Ascending aorta (tissue), 2 donors: Measurements from ENCODE around the gene TMPRSS3. TPM values are rescaled to one million over a fixed set of nuclear protein-coding genes. Genes with fewer than 3 reads are reported as not detected.

ENCODE experiments used
- DNase-seq, 2 donors: peaks; one replicate each; pipeline ENCODE4 v3.0.0-alpha.2; 2019; ENCODE audit warnings: low spot score in 2 of 2
- H3K27ac ChIP-seq, 2 donors: fragments of 200-600 bp; sonication (generic); one replicate each; pipeline ENCODE4 v1.5.1; 2016 to 2017; ENCODE audit warnings: mild to moderate bottlenecking in 1 of 2
- H3K27me3 ChIP-seq: fragments of 200-600 bp; sonication (generic); one replicate; pipeline ENCODE4 v1.5.1; 2017
- H3K36me3 ChIP-seq, 2 donors: fragments of 200-600 bp; sonication (generic); one replicate each; pipeline ENCODE4 v1.5.1; 2016
- H3K4me1 ChIP-seq, 2 donors: fragments of 200-600 bp; sonication (generic); one replicate each; pipeline ENCODE4 v1.5.1; 2016 to 2017; ENCODE audit warnings: mild to moderate bottlenecking in 1 of 2
- H3K4me3 ChIP-seq, 2 donors: fragments of 200-600 bp; sonication (generic); one replicate each; pipeline ENCODE4 v1.5.1; 2016 to 2017; ENCODE audit warnings: mild to moderate bottlenecking in 1 of 2
- H3K9me3 ChIP-seq, 2 donors: fragments of 200-600 bp; sonication (generic); one replicate each; pipeline ENCODE4 v1.5.1; 2016
- CTCF ChIP-seq, 3 experiments: fragments of 200-600 bp in 2 of 3; fragments of 450-650 bp in 1 of 3; sonication (generic) in 2 of 3; IDR thresholded peaks; one replicate each; pipeline ENCODE4 v1.5.1; 2016 to 2019; ENCODE audit warnings: antibody characterized with exemption in 3 of 3, mild to moderate bottlenecking in 1 of 3, moderate library complexity in 1 of 3
- intact Hi-C: fragments of 100-400 bp; cut with DNase I; formaldehyde crosslinking; loops from one replicate; pipeline ENCODE4 v1.15.1; 2023
- total RNA-seq: library from RNA; depleted of rRNA; stranded (reverse); fragments of >200 nt; gene quantifications from one replicate; pipeline ENCODE4 v1.1.0, GENCODE V29; 2016

The TMPRSS3 gene
- total RNA-seq, 1 donor from 2014 or later: not detected

GRCh38 chr21:42431196-42431595 is 35.3 kb upstream of the TMPRSS3 start:
- Histone ChIP-seq H3K27me3 (no peaks in the 10 kb centered on the region), H3K9me3 (peaks cover 0 to 10% of the 10 kb centered on the region in 2 donors), H3K4me1 (no peaks in the 10 kb centered on the region), H3K27ac (no peak overlapping the region), H3K36me3 (no peaks in the 10 kb centered on the region), H3K4me3 (no peak overlapping the region)
- intact Hi-C loops: no loop called here
- DNase-seq: no peak
- TF ChIP-seq CTCF (IDR thresholded peaks at IDR 0.05): no peak

- DNase-seq: no peak
- no peak overlapping the region for H3K4me3 ChIP-seq
- H3K9me3 ChIP-seq: peaks cover 0 to 10% of the 10 kb centered on the region in 2 donors
- no peaks in the 10 kb centered on the region for H3K36me3 ChIP-seq
- no peak for TF ChIP-seq CTCF (IDR thresholded peaks at IDR 0.05)
- no peak overlapping the region for H3K27ac ChIP-seq
- H3K27me3 ChIP-seq: no peaks in the 10 kb centered on the region
- intact Hi-C loops: no loop called here
- no peaks in the 10 kb centered on the region for H3K4me1 ChIP-seq
Measured at GRCh38 chr21:42430521-42430920, 34.7 kb upstream of the TMPRSS3 start.

GRCh38 chr21:42429856-42430255 is 34.0 kb upstream of the TMPRSS3 start:
- intact Hi-C loops: no loop called here

GRCh38 chr21:42429021-42429420 is 33.2 kb upstream of the TMPRSS3 start:
- intact Hi-C loops: no loop called here
- DNase-seq: no peak
- Histone ChIP-seq H3K4me3 (no peak overlapping the region), H3K36me3 (no peaks in the 10 kb centered on the region), H3K9me3 (peaks cover 0 to 10% of the 10 kb centered on the region in 2 donors), H3K27ac (no peak overlapping the region), H3K4me1 (no peaks in the 10 kb centered on the region), H3K27me3 (no peaks in the 10 kb centered on the region)
- no peak for TF ChIP-seq CTCF (IDR thresholded peaks at IDR 0.05)

More at GRCh38 chr21:42429856-42430255, 34.0 kb upstream of the TMPRSS3 start:
- Histone ChIP-seq H3K4me1 (no peaks in the 10 kb centered on the region), H3K9me3 (peaks cover 0 to 10% of the 10 kb centered on the region in 2 donors), H3K36me3 (no peaks in the 10 kb centered on the region), H3K27me3 (no peaks in the 10 kb centered on the region), H3K4me3 (no peak overlapping the region), H3K27ac (no peak overlapping the region)
- DNase-seq: no peak
- no peak for TF ChIP-seq CTCF (IDR thresholded peaks at IDR 0.05)

GRCh38 chr21:42427809-42428419 is 32.1 kb upstream of the TMPRSS3 start:
- Histone ChIP-seq H3K27me3 (no peaks in the 10 kb centered on the region), H3K36me3 (no peaks in the 10 kb centered on the region), H3K4me3 (no peak overlapping the region), H3K27ac (no peak overlapping the region), H3K4me1 (no peaks in the 10 kb centered on the region), H3K9me3 (peaks cover 0 to 4% of the 10 kb centered on the region in 2 donors)
- intact Hi-C loops: no loop called here
- no peak for TF ChIP-seq CTCF (IDR thresholded peaks at IDR 0.05)
- DNase-seq: no peak
